K562 (cell line): ENCODE measurements around the gene ZNF792. TPM values are rescaled to one million over a fixed set of nuclear protein-coding genes. Genes with fewer than 3 reads are reported as not detected.

ENCODE experiments used
- ATAC-seq: fragments of 200-7000 bp; cut with Tn5 transposase; 3 replicates; pipeline ENCODE4 v1.9.1; 2020; ENCODE audit warnings: moderate library complexity
- BruUV-seq: library from RNA; stranded (reverse); fragments of 400-500 nt; replicated peaks from 2 replicates; lab custom pipeline; 2021; lab: Mats Ljungman, UMichigan
- CTCF ChIA-PET: fragments of 300-600 bp; formaldehyde crosslinking; extraction: SDS; loops from one replicate; lab custom pipeline; 2021; ENCODE audit warnings: low intra/inter-chr PET ratio; lab: Yijun Ruan, JAX
- POLR2A ChIA-PET: fragments of 300-600, 350-650 bp; sonication (Branson Sonifier 250); formaldehyde crosslinking; extraction: SDS; loops from one replicate; lab custom pipeline; 2021; ENCODE audit warnings: antibody characterized with exemption, inconsistent platforms; lab: Yijun Ruan, JAX
- DNase-seq, 4 experiments: peaks; one replicate each; pipeline versions ENCODE4 v3.0.0 to v3.0.0-alpha.2; 2011 to 2018; ENCODE audit warnings: low spot score in 3 of 4, mixed read lengths in 3 of 4; ENCODE audit errors: extremely low read depth in 1 of 4
- FAIRE-seq: peaks from 2 replicates; lab custom pipeline; 2011; peaks lifted over from hg19 to GRCh38; lab: Jason Lieb, UNC
- H2AFZ ChIP-seq: 2 replicates; pipeline ENCODE4 v1.6.0; 2011; ENCODE audit warnings: low read depth, low read length, control low read depth, inconsistent platforms
- H3K27ac ChIP-seq: fragments of 200-600 bp; 3 replicates; pipeline ENCODE4 v1.8.0; 2011; ENCODE audit warnings: low read depth, mild to moderate bottlenecking, control low read depth, inconsistent platforms, low read length, moderate library complexity, mixed read lengths; ENCODE audit errors: extremely low read depth
- H3K27me3 ChIP-seq, 2 experiments: fragments of 300-600 bp in 1 of 2; 2 replicates in 1 of 2; 3 replicates in 1 of 2; pipeline versions ENCODE4 v1.6.0 to v1.8.0; 2011; ENCODE audit warnings: inconsistent platforms in 2 of 2, low read length in 2 of 2, mild to moderate bottlenecking in 1 of 2, mixed read lengths in 1 of 2, moderate library complexity in 1 of 2; ENCODE audit not compliant: control insufficient read depth in 2 of 2, insufficient read depth in 2 of 2
- H3K36me3 ChIP-seq: fragments of 300-600 bp; 3 replicates; pipeline ENCODE4 v1.8.0; 2011; ENCODE audit warnings: mild to moderate bottlenecking, low read length, inconsistent platforms; ENCODE audit not compliant: control insufficient read depth, insufficient read depth
- H3K4me1 ChIP-seq, 2 experiments: fragments of 200-600 bp in 1 of 2; replicated peaks in 1 of 2; 2 replicates in 1 of 2; 3 replicates in 1 of 2; pipeline versions ENCODE4 v1.5.1 to v1.8.0; 2011; ENCODE audit warnings: inconsistent platforms in 2 of 2, low read length in 2 of 2, mild to moderate bottlenecking in 1 of 2, mixed read lengths in 1 of 2, moderate library complexity in 1 of 2; ENCODE audit not compliant: control insufficient read depth in 2 of 2, insufficient read depth in 2 of 2
- H3K4me2 ChIP-seq: 2 replicates; pipeline ENCODE4 v1.6.1; 2011; ENCODE audit warnings: low read length, control low read depth, inconsistent platforms, mixed read lengths; ENCODE audit not compliant: insufficient read depth
- H3K4me3 ChIP-seq: fragments of 200-600 bp; sonication (generic), shearing (Covaris generic); 2 replicates; pipeline ENCODE4 v1.5.1; 2016; ENCODE audit warnings: control low read depth, inconsistent platforms
- H3K79me2 ChIP-seq: fragments of 200-600 bp; 3 replicates; pipeline ENCODE4 v1.8.0; 2011; ENCODE audit warnings: low read length, inconsistent platforms; ENCODE audit not compliant: control insufficient read depth, insufficient read depth
- H3K9ac ChIP-seq, 2 experiments: 2 replicates each; pipeline versions ENCODE4 v1.6.0 to v1.6.1; 2011; ENCODE audit warnings: low read depth in 2 of 2, low read length in 2 of 2, control low read depth in 1 of 2, inconsistent platforms in 1 of 2, mild to moderate bottlenecking in 1 of 2, mixed read lengths in 1 of 2; ENCODE audit not compliant: insufficient read depth in 1 of 2
- H3K9me1 ChIP-seq: one replicate; pipeline ENCODE4 v1.6.0; 2011; ENCODE audit warnings: inconsistent platforms, mild to moderate bottlenecking, low read length, moderate library complexity; ENCODE audit not compliant: control insufficient read depth, insufficient read depth
- H3K9me3 ChIP-seq: replicated peaks from 2 replicates; pipeline ENCODE4 v1.5.1; 2011; ENCODE audit warnings: low read depth, low read length, inconsistent platforms; ENCODE audit not compliant: control insufficient read depth, insufficient read depth
- H4K20me1 ChIP-seq: replicated peaks from 2 replicates; pipeline ENCODE4 v1.6.1; 2011; ENCODE audit warnings: low read length, inconsistent platforms, mixed read lengths; ENCODE audit not compliant: control insufficient read depth, insufficient read depth
- ATF7 ChIP-seq: fragments of 450-650 bp; IDR thresholded peaks from 2 replicates; pipeline ENCODE4 v1.7.1; 2014; ENCODE audit warnings: mild to moderate bottlenecking, moderate library complexity
- BRD9 ChIP-seq: fragments of 450-650 bp; IDR thresholded peaks from 2 replicates; pipeline ENCODE4 v1.6.1; 2018; ENCODE audit warnings: low read depth; ENCODE audit not compliant: partially characterized antibody
- C11orf30 ChIP-seq: fragments of 450-650 bp; IDR thresholded peaks from 2 replicates; pipeline ENCODE4 v1.6.1; 2016; ENCODE audit warnings: low read depth, mild to moderate bottlenecking
- MAFF ChIP-seq: IDR thresholded peaks from 2 replicates; pipeline ENCODE4 v1.6.1; 2012; ENCODE audit warnings: low read length, improper control_type of control experiment
- MAFG ChIP-seq: fragments of 450-650 bp; conservative IDR thresholded peaks from 2 replicates; pipeline ENCODE4 v1.6.1; 2016; ENCODE audit warnings: missing genetic modification characterization, missing compliant biosample characterization
- SMC3 ChIP-seq: conservative IDR thresholded peaks from 2 replicates; pipeline ENCODE4 v1.6.1; 2011; ENCODE audit warnings: low read depth, low read length, improper control_type of control experiment; ENCODE audit not compliant: insufficient read depth
- ZNF316 ChIP-seq: fragments of 450-650 bp; IDR thresholded peaks from 2 replicates; pipeline ENCODE4 v1.6.1; 2016
- ZNF561 ChIP-seq: fragments of 450-650 bp; formaldehyde crosslinking; conservative IDR thresholded peaks from 2 replicates; pipeline ENCODE4 v1.4.0; 2020; ENCODE audit warnings: mild to moderate bottlenecking, moderate library complexity
- WGBS: fragments of 100-300 bp; shearing (Covaris generic); methylation state at CpG from one replicate; pipeline ENCODE4 v1.1.6; 2016; ENCODE audit warnings: low coverage, mixed read lengths; ENCODE audit not compliant: insufficient coverage; ENCODE audit errors: missing lambda C conversion rate; 5-methylcytosine and 5-hydroxymethylcytosine counted together
- in situ Hi-C: fragments of 300-500 bp; cut with MboI; formaldehyde crosslinking; loops from 4 replicates; pipeline ENCODE4 v1.15.0; 2018; ENCODE audit warnings: inconsistent platforms, mixed read lengths
- intact Hi-C: fragments of 100-400 bp; cut with micrococcal nuclease; formaldehyde crosslinking; loops from 2 replicates; pipeline ENCODE4 v1.14.2; 2022
- polyA plus RNA-seq, 8 experiments: library from polyadenylated mRNA; depleted of rRNA in 4 of 8; stranded (reverse) in 5 of 8; unstranded in 3 of 8; fragments of >200 nt; fragmentation: Nextera tagmentation in 2 of 8; fragmentation: Illumina TruSeq in 1 of 8; extraction: Ambion mirVana in 2 of 8; extraction: Trizol in 1 of 8; gene quantifications; 2 replicates each; pipeline versions ENCODE4 v1.2.1 to v1.2.3, GENCODE V29; 2011 to 2014; ENCODE audit warnings: inconsistent platforms in 1 of 8, missing spikeins in 1 of 8
- total RNA-seq, 7 experiments: library from RNA; depleted of rRNA in 6 of 7; stranded (reverse); fragments of >200 nt in 6 of 7; fragmentation: Illumina TruSeq in 2 of 7; extraction: Trizol in 2 of 7; gene quantifications; 2 replicates each; pipeline versions ENCODE4 v1.2.1 to v1.2.3, GENCODE V29; 2011 to 2021; ENCODE audit warnings: low replicate concordance in 1 of 7
- TF ChIP-seq, protein P1 (sequence below), 2 experiments: fragments of 200-800 bp in 1 of 2; sonication (Bioruptor generic) in 1 of 2; sonication (generic) in 1 of 2; formaldehyde crosslinking in 1 of 2; IDR thresholded peaks in 1 of 2; conservative IDR thresholded peaks in 1 of 2; 2 replicates each; pipeline versions ENCODE4 v1.5.0 to v1.6.1; 2016 to 2020; ENCODE audit warnings: missing compliant biosample characterization in 1 of 2, missing genetic modification characterization in 1 of 2, missing genetic modification reagents in 1 of 2
- TF ChIP-seq, protein P2 (sequence below): fragments of 250-450 bp; sonication (Bioruptor Pico); IDR thresholded peaks from 2 replicates; pipeline ENCODE4 v1.5.0; 2021; ENCODE audit warnings: mild to moderate bottlenecking, borderline replicate concordance

The ZNF792 gene
- total and polyA plus RNA-seq, 9 of the 15 experiments (the other 6 are each of a cell fraction or from before 2014, with no cell fraction given) = 3.3 to 16.5 (median 10.4) TPM

GRCh38 chr19:34982275-34982674 is 18.2 kb upstream of the ZNF792 start:
- POLR2A ChIA-PET = no interaction called here
- ATAC-seq (no peak), FAIRE-seq (no peak), DNase-seq (no peak)
- CTCF ChIA-PET = no interaction called here
- TF ChIP-seq, protein P1, sequence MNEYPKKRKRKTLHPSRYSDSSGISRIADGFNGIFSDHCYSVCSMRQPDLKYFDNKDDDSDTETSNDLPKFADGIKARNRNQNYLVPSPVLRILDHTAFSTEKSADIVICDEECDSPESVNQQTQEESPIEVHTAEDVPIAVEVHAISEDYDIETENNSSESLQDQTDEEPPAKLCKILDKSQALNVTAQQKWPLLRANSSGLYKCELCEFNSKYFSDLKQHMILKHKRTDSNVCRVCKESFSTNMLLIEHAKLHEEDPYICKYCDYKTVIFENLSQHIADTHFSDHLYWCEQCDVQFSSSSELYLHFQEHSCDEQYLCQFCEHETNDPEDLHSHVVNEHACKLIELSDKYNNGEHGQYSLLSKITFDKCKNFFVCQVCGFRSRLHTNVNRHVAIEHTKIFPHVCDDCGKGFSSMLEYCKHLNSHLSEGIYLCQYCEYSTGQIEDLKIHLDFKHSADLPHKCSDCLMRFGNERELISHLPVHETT (CRISPR knock-in tag; conservative IDR thresholded peaks at IDR 0.05 in 1 of 2, IDR thresholded peaks at IDR 0.05 in 1 of 2) = no peak
- peak; percentile 68 for TF ChIP-seq MAFG (tag)
- peak; percentile 85 for TF ChIP-seq ZNF316
- no peak for TF ChIP-seq SMC3
- 0 out of 2 replicates have a peak, but pooled peaks have one; percentile 9 for TF ChIP-seq MAFF
- TF ChIP-seq ZNF561 (CRISPR knock-in tag) = no peak
- TF ChIP-seq ATF7 = no peak
- peak; percentile 66 for TF ChIP-seq C11orf30
- TF ChIP-seq, protein P2, sequence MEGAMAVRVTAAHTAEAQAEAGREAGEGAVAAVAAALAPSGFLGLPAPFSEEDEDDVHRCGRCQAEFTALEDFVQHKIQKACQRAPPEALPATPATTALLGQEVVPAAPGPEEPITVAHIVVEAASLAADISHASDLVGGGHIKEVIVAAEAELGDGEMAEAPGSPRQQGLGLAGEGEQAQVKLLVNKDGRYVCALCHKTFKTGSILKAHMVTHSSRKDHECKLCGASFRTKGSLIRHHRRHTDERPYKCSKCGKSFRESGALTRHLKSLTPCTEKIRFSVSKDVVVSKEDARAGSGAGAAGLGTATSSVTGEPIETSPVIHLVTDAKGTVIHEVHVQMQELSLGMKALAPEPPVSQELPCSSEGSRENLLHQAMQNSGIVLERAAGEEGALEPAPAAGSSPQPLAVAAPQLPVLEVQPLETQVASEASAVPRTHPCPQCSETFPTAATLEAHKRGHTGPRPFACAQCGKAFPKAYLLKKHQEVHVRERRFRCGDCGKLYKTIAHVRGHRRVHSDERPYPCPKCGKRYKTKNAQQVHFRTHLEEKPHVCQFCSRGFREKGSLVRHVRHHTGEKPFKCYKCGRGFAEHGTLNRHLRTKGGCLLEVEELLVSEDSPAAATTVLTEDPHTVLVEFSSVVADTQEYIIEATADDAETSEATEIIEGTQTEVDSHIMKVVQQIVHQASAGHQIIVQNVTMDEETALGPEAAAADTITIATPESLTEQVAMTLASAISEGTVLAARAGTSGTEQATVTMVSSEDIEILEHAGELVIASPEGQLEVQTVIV (CRISPR knock-in tag) = no peak
- TF ChIP-seq BRD9 = no peak
- no peak overlapping the region for H3K4me3 ChIP-seq
- peaks cover 6% of the 10 kb centered on the region for H3K9me3 ChIP-seq
- H3K36me3 ChIP-seq = no peaks in the 10 kb centered on the region
- no peaks in the 10 kb centered on the region for H4K20me1 ChIP-seq
- H3K9ac ChIP-seq = no peak overlapping the region
- peaks cover 6 to 8% of the 10 kb centered on the region in 2 experiments; a peak in 3 of 5 replicates for H3K4me1 ChIP-seq
- H3K9me1 ChIP-seq = no peaks in the 10 kb centered on the region
- 28% methylated on average over 5 of the region's 5 CpGs for WGBS
- H3K27me3 ChIP-seq = no peaks in the 10 kb centered on the region
- no peaks in the 10 kb centered on the region for H3K79me2 ChIP-seq
- no TSS peak for BruUV-seq
- no peak overlapping the region for H3K4me2 ChIP-seq
- in situ Hi-C loops = no loop called here
- no peak overlapping the region for H3K27ac ChIP-seq
- peak overlapping the region; percentile 35; the same call in 1 of the 2 replicates for H2AFZ ChIP-seq
- intact Hi-C loops = no loop called here
